Activated naive CD4-positive, alpha-beta T cell treated with Interleukin-2 at 50 U/mL for 16 hours (primary cell): ENCODE results near the gene SAG.

ENCODE experiments used
- DNase-seq: peaks from one replicate; pipeline ENCODE4 v3.0.0-alpha.2; 2020

SAG gene

DNA sequence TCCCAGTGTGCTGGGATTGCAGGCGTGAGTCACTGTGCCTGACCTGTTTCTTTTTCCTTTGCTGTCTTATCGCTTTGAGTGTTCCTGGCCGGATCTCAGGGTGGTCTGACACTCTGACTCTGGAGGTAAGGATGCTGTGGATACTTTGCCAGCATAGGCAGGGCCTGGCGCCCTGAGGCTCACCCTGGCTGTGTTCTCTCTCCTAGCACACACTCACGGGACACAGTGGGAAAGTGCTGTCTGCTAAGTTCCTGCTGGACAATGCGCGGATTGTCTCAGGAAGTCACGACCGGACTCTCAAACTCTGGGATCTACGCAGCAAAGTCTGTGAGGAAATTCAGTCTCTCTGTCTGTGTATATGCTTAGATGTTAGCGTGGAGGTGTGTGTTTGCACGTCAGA, 18.0 kb upstream of the SAG start:
- DNase-seq = no peak

DNA sequence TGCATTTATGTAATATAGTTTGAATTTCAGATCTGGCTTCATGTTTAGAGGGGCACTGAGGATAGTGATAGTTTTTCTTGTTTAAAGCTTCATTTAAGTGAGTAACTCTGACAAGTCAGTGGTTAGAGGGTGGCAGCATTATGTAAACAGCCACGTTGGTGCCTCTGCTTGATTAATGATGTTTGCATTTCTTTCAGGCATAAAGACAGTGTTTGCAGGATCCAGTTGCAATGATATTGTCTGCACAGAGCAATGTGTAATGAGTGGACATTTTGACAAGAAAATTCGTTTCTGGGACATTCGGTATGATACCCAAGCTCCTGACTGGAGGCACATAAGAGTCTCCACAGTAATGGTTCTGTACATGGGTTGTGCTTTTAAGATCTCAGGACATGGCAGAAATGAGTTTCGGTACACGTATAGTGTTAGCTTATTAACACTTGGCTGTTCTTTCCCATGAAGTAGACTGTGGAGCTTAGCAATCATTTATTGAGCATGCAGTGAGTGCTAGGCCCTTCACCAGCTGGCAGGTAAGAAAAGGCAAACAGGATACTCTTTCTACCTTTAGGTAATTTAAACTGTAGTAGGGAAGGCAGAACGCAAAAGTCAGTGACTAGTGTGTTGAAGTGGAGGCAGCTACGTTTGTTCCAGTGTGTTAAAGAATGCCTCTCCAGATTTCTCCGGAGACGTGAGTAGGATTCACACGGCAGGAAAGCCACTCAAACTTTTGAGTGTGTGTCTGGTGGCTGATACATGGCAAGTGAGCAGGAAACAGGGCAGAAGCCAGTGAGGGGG, 17.4 kb upstream of the SAG start:
- no peak for DNase-seq

DNA sequence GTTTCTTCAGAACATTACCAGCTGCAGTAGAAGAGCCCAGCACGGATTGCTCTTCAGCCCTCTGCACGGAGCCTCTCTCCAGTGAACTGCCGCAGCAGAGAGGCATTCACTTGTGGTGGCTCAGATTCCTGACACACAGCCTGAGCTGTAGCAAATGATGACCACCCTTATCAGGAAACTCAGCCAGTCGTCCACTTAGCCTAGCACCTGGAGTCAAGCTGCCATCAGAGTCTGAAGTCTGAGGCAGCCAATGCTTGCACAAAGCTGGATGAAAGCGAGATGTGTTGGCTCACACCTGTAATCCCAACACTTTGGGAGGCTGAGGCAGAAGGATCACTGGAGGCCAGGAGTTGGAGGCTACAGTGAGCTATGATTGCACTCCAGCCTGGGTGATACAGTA, 11.7 kb upstream of the SAG start:
- no peak for DNase-seq

DNA sequence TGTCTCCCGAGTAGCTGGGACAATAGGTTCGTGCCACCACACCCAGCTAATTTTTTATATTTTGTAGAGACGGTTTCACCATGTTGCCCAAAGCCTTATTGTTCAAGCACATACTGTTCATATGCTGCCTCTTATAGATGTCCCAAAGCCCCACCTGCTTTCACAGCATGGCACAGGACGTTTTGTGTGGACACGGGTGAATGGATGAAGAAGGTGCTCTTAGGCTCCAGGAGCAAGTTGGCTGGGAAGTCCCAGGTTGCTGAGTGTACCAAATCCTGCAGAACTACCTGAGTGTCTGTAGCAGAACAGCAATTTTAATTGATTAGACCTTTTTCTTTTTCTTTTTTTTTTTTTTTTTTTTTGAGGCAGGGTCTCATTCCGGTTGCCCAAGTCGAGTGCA, 10.5 kb upstream of the SAG start:
- no peak for DNase-seq

DNA sequence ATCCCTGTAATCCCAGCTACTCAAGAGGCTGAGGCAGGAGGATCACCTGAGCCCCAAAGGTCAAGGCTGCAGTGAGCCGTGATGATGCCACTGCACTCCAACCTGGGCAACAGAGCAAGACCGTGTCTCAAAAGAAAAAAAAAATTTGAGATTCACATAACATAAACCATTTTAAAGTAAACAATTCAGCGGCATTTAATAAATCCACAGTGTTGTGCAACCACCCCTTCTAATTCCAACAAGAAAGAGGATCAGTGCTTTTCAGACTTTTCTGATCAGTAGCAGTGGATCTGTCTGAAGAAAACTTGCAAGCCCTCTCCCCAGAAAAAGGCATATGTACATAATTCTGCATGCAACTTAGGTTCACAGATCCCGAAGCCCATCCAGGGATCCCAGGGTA, 7.2 kb upstream of the SAG start:
- DNase-seq = no peak

DNA sequence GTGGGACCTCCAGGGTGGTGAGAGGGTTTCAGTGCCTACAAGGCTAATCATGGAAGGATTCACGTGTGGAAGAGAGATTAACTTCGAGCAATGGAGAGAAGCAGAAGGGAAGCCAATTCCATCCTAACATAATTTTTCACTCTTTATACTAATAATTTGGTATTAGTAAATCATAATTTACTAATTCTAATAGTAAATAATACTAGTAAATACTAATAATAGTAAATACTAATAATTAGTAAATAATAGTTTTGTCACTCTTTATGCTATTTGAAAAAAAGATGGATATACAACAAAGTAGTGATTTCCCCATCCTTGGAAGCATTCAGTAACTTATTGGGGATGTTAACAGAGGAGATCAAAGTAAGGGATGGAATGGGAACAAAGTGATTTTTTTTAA, 6.4 kb upstream of the SAG start:
- no peak for DNase-seq

DNA sequence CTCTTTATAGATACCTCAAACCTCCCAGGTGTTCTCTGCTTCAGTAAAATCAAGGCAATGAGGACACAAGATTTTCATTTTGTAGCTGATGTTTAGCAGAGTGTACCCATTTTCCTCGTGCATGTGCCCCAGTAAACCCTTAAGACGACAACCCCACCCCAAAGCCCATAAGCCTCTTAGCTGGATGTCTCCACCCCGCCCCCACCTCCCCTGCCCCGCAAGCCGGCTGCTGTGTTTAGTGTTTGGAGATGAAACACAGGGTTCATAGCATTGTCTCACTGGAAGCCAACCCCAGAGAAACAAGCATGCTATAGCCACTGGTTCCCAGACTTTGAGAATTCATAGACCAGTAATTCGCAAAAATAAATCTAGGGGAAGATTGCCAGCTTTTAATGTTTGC, 5.8 kb upstream of the SAG start:
- DNase-seq = no peak

DNA sequence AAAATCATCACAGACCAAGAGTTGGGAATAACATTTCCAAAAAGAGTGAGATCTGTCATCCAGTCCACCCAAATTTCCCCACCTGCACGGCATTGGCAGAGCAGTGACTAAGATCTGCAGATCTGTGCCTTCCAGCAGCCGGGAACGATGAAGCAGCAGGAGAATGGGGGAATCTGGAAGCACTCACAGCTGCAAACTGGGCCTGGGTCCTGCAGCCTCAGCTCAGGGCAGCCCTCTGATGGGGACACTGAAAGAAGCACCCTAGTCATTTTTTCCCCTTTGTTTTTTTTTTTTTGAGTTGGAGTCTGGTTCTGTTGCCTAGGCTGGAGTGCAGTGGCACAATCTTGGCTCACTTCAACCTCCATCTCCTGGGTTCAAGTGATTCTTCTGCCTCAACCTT, 4.4 kb upstream of the SAG start:
- no peak for DNase-seq

DNA sequence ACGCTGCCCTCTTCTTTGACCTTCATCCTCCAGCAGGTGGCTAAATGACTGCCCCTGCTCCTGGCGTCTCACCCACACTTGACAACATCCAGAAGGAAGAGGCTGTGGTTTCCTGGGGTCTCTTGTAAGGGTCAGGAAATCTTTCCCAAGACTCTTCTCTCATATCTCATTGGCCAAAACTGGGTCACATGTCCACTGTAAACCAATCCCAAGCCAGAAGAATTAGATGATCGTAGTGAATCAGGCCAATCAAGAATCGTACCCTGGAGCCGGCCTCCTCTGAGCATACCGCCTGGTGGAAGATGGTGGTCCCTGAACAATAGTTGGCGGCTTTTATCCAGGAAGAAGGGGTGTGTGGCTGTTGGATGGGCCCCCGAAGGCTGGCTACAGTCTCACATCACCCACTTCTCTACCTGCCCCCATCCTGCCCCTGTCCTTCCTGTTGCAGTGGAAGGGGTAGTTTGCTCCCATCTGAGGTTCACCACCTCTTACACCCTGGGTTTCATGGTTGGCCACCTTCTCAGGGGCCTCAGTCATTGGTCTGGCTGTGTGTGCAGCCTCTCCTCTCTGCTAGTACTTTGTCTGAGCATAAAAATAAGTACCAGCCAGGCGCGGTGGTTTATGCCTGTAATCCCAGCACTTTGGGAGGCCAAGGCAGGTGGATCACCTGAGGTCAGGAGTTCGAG, 3.8 kb downstream of the SAG start:
- DNase-seq = no peak

DNA sequence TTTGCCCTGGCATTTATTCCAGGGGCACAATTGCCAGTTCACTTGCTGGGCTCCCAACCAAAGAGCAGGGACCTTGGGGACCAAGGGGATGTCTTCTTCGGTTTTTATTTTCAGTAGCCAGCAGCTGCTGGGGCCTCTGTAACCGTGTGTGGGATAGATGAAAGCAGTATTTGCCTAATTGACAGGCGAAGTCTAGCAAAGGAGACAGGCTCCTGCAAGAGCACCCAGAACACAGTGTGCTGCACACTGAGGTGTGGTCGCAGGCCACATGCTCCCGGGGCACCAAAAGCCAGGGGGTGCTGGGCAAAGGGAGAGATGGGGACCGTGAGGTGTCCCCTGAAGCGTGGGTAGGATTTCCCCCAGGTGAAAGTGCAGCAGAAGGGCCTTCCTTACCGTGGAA, 5.3 kb downstream of the SAG start:
- no peak for DNase-seq

DNA sequence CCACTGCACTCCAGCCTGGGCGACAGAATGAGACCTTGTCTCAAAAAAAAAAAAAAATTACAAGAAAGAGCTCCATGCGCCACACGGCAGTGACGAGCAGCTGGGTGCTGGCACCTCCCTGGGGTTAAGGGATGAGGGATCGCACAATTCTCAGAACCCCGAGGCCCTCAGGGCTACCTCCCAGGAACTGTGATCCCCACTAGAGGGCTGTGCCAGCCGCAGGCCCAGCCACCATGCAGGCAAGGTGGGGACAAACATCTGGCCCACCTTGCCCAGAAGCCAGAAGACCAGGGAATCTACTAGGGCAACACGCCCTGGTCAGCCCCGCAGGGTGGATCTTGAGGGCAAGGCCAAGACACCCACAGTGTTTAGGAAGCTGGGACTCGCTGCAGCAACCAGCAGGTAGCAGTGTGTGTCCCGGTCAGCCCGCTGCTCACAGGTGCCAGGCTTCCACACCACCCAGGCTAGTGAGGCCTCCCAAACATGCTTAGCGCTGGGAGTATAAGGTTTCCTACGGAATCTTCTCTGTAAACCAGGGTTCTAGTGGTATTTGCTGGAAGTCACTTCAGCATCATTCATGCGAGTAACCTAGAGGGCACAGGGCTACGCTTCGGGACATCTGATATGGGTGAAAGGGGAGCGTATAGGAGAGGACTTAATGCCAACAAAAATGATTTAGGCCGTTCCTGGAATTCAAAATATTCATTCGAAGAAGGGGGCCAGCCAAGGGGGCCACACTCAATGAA, 6.7 kb downstream of the SAG start:
- DNase-seq = no peak

DNA sequence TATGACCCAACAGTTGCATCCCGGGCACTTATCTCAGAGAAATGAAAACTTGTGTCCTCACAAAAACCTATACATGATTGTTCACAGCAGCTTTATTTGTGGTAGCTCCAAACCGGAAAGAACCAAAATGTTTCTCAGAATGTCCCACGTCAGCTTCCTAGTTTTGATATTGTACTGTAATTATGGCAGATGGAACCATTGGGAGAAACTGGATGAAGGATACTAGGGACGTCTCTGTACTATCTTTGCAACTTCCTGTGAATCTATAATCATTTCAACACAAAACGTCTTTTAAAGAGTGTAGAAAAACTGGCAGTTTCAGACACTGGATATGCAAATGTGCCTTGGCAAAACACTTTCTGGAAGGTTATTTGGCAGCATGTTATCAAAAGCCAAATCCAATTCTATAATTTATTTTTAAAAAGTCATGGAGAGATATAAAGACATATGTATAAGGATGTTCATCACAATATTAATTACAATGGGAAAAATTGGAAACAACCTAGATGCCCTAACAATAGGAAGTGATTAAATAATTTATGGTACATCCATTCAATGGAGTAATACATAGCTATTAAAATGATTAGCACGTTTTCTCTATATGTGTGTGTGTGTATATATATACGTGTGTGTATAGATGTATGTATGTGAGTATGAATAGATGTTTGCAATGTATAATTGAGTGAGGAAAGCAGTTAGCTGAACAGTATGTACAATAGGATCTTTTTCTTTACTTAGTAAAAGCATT, 9.8 kb downstream of the SAG start:
- no peak for DNase-seq

DNA sequence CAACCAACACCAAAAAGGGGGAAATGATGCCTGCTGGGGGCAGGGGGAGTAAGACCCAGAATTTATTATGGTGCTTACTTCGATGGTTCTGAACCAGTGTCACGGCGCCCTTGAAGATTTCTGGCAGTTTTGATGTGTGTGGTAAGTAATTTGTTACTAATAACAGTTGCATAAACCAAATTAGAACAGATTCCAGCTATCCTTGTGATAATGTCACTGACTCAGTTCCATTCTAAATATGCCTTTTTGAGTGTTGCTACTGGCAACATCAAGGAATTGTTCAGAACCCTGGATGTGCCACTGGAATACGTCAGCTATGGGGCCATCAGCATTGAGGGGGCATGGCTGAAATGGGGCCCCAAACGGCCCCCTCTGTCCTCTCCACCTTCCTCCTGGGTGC, 11.6 kb downstream of the SAG start:
- DNase-seq = no peak

DNA sequence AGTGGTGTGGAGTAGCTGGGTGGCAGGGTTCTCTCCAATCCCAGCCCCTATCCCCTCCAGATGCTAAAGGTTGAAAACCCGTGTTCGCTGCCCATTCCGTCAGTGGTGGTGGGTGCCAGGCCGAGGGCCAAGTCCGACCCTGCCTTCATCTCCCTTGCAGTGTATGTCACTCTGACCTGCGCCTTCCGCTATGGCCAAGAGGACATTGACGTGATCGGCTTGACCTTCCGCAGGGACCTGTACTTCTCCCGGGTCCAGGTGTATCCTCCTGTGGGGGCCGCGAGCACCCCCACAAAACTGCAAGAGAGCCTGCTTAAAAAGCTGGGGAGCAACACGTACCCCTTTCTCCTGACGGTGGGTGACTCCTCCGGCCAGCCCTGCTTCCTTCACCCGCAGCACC, 12.9 kb downstream of the SAG start:
- no peak for DNase-seq

DNA sequence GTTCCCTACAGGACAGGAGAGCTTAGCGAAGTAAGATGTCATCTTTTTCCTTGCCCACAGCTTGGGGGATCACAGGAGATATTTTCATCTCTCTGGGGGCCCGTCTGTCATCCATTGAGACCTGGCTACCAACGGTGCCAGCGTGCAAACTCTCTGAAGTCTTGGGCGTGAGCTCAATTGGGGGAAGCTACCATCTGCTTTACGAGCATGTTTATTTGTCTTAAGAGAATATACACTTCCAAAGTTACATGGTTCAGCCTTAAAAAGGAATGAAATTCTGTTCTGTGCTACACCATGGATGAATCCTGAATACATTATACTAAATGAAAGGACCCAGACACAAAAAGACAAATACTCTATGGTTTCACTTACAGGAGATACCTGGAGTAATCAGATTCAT, 13.6 kb downstream of the SAG start:
- DNase-seq = no peak

DNA sequence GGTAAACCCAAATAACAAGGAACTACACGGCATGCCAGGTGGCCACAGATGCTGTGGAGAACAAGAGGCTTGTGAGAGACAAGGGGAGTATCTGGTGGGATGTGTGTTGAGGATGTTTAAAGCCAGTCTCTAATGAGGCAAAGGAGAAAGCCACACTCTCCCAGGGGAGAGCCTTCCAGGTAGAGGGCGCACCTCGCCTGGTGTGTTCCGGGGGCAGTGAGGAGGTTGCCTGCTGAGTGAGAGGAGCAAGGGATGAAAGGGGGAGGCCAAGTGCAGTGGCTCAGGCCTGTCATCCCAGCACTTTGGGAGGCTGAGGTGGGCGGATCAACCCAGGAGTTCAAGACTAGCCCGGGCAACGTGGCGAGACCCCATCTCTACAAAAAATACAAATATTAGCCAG, 16.2 kb downstream of the SAG start:
- DNase-seq = no peak

DNA sequence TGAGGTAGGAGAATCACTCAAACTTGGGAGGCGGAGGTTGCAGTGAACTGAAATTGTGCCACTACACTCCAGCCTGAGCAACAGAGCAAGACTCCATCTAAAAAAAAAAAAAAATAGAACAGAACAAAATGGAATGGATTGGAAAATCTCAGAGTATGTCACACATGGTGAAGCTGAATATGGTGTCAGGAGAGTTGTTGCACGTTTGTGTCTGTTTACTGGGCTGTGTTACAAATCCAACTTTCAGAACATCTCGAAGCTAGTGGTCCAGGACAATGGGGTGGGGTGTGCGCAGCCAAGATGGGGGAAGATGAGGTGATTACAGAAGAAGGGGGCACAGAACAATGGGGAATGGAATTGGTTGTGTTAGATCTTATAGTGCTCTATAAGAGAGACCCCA, 17.6 kb downstream of the SAG start:
- no peak for DNase-seq

DNA sequence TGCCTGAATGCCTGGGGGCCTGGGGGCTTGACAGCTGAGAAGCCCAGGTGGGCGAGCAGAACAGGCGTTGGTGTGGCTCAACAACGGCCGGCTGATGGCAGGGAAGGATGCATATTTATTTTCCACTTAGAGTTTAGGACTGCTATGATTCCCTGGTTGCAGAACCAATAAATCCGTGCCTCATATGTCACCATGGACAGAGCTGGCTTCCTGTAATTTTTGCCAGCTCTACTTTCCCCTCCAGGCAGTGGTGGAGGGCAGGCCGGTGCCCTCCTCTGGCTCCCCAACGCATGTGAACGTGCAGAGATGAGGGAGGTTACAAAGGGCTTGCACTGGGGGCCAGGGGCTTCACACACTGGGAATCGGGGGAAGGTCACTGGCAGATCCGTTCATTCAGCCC, 18.2 kb downstream of the SAG start:
- DNase-seq = no peak

DNA sequence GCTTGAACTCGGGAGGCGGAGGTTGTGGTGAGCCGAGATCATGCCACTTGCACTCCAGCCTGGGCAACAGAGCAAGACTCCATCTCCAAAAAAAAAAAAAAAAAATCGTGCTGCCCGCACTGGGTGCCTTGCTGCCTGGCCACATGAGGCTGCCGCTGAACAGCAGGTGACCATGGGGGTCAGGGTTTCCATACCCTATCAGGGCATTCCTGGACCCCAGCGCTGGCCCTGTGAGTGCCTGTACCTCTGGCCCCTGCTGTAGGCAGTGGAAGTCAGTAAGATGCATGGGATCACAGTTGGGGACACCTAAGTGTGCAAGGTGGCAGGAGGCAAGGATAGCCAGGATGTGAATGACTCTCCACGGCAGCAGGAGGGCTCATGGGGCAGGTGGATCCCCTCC, 18.9 kb downstream of the SAG start:
- no peak for DNase-seq

DNA sequence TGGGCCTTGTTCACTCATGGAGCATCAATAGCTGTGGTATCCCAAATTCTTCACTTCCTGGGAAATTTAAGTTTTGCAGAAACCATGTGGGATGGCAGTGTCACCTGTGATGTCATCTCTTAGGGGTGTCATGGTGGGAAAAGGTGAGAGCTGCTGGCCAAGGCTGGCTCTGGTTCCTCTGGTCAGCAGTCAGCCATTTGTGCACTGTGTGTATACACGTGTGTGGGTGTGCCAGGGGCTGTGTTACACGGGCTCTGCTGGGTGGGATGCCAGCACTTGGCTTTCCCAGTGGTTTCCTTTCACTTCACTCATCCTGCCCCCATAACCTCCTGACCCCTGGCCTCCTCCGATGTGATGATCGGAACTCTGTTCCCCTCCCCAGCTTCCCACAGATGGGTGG, 21.3 kb downstream of the SAG start:
- no peak for DNase-seq

DNA sequence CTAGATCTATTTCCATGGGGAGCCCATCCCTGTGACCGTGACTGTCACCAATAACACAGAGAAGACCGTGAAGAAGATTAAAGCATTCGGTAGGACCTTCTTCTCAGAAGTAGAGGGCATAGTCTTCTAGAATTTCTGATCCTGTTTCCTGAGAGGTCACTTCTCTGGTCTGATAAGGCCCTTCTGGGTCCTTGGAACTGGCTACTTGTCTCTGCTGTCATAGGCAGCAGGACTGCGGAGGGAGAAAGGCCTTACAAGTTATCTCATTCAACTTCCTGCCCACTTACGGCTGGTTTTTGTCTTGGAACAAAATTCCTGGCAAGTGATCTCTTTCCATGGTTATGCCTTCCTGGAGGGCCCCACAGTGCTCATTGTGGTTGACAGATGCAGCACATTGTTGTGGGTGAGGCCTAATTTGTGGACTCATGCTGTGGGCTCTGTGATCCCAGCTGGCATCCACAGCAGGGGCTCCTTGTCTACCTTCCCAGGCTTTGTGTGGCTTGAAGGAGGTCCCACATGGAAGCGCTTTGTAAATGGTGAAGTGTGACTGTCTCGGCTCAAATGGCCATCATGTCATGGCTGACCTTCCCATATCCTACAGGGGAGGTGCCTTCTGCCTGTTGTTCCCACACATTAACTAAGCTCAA, 22.0 kb downstream of the SAG start:
- no peak for DNase-seq

DNA sequence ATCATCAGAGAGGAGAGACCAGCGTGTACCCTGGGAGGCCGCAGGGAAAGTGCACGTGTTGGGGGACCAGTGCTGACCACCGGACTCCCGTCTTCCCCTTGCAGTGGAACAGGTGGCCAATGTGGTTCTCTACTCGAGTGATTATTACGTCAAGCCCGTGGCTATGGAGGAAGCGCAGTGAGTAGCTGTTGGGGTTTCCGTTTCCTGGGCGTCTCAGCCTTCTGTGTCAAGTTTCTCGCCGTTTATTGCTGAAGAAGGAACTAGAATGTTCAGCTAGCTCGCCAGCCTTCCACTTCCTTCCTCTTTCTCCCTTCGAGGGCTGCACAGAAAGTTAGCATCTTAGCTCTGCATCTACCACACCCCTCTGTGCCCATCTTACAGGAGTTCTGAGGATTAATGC, 23.9 kb downstream of the SAG start:
- peak; percentile 71 for DNase-seq

DNA sequence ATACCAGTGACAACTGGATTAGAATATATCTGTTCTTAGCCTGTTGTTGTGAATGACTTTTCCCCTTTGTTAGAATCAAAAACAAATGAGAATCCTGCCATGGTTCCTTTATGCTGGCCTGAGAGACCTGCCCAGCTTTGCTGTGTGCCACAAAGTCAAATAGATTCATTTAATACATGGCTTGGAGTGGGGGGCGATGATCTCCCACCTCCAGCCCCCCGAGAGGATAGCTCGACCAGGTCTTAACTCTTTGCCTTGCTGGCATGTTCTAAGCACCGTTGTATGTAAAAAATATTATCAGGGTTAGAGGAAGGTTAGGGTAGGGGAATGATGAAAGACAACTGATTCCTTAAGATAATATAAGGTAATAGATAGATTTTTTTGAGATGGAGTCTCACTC, 24.5 kb downstream of the SAG start:
- DNase-seq = no peak
